HepG2 (cell line): ENCODE data around the gene PRKAG1. TPM values are rescaled to one million over a fixed set of nuclear protein-coding genes. Genes with fewer than 3 reads are reported as not detected.

Experiments
- ATAC-seq: fragments of 200-7000 bp; cut with Tn5 transposase; 3 replicates; pipeline ENCODE4 v1.9.1; 2020; ENCODE audit warnings: mild to moderate bottlenecking, moderate library complexity
- BruUV-seq: library from RNA; stranded (reverse); fragments of 400-500 nt; replicated peaks from 2 replicates; lab custom pipeline; 2021; lab: Mats Ljungman, UMichigan
- CTCF ChIA-PET: fragments of 300-600 bp; formaldehyde crosslinking; extraction: SDS; loops from one replicate; lab custom pipeline; 2021; ENCODE audit warnings: low total read pairs, inconsistent platforms, low intra/inter-chr PET ratio; lab: Yijun Ruan, JAX
- POLR2A ChIA-PET: fragments of 350-600 bp; sonication (Branson Sonifier 250); formaldehyde crosslinking; loops from one replicate; lab custom pipeline; 2020; ENCODE audit warnings: antibody characterized with exemption, inconsistent platforms; lab: Yijun Ruan, JAX
- DNase-seq: peaks from one replicate; pipeline ENCODE4 v3.0.0-alpha.2; 2015; ENCODE audit warnings: low spot score
- FAIRE-seq: peaks from 3 replicates; lab custom pipeline; 2011; peaks lifted over from hg19 to GRCh38; lab: Jason Lieb, UNC
- H2AFZ ChIP-seq: one replicate; pipeline ENCODE4 v1.6.1; 2011; ENCODE audit warnings: low read length, inconsistent platforms
- H3K27ac ChIP-seq: fragments of 300-600 bp; 3 replicates; pipeline ENCODE4 v1.8.0; 2011; ENCODE audit warnings: mixed run types, mild to moderate bottlenecking, mixed read lengths, low read length, inconsistent platforms; ENCODE audit not compliant: insufficient read depth; ENCODE audit errors: extremely low read length
- H3K27me3 ChIP-seq, 2 experiments: fragments of 200-600 bp in 1 of 2; 2 replicates in 1 of 2; 3 replicates in 1 of 2; pipeline versions ENCODE4 v1.6.0 to v1.8.0; 2011; ENCODE audit warnings: low read length in 2 of 2, mild to moderate bottlenecking in 2 of 2, moderate library complexity in 2 of 2, inconsistent platforms in 1 of 2; ENCODE audit not compliant: insufficient read depth in 2 of 2, control insufficient read depth in 1 of 2
- H3K36me3 ChIP-seq, 2 experiments: fragments of 200-600 bp in 1 of 2; replicated peaks in 1 of 2; 2 replicates in 1 of 2; 3 replicates in 1 of 2; pipeline versions ENCODE4 v1.5.1 to v1.8.0; 2011; ENCODE audit warnings: low read length in 2 of 2, inconsistent platforms in 1 of 2; ENCODE audit not compliant: insufficient read depth in 2 of 2, control insufficient read depth in 1 of 2
- H3K4me1 ChIP-seq: 2 replicates; pipeline ENCODE4 v1.5.1; 2012; ENCODE audit warnings: low read length, inconsistent platforms; ENCODE audit not compliant: insufficient read depth
- H3K4me2 ChIP-seq: 2 replicates; pipeline ENCODE4 v1.6.0; 2011; ENCODE audit warnings: low read depth, low read length, inconsistent platforms
- H3K4me3 ChIP-seq, 3 experiments: fragments of 200-600 bp in 1 of 3; sonication (generic), shearing (Covaris generic) in 1 of 3; replicated peaks in 1 of 3; 2 replicates each; pipeline ENCODE4 v1.5.1; 2011 to 2016; ENCODE audit warnings: low read length in 3 of 3, inconsistent platforms in 2 of 3, low read depth in 2 of 3, mild to moderate bottlenecking in 2 of 3, control low read depth in 1 of 3, mixed read lengths in 1 of 3; ENCODE audit not compliant: insufficient read depth in 1 of 3
- H3K79me2 ChIP-seq: one replicate; pipeline ENCODE4 v1.6.1; 2011; ENCODE audit warnings: low read length, inconsistent platforms; ENCODE audit not compliant: insufficient read depth
- H3K9ac ChIP-seq: 2 replicates; pipeline ENCODE4 v1.6.0; 2011; ENCODE audit warnings: mild to moderate bottlenecking, low read depth, low read length, inconsistent platforms; ENCODE audit not compliant: insufficient read depth
- H3K9me3 ChIP-seq: 2 replicates; pipeline ENCODE4 v1.5.1; 2012; ENCODE audit warnings: mild to moderate bottlenecking, low read length
- H4K20me1 ChIP-seq: 2 replicates; pipeline ENCODE4 v1.6.0; 2011; ENCODE audit warnings: inconsistent platforms, mild to moderate bottlenecking, low read length, moderate library complexity; ENCODE audit not compliant: insufficient read depth
- JUND ChIP-seq: sonication (generic); formaldehyde crosslinking; IDR thresholded peaks from 2 replicates; pipeline ENCODE4 v1.8.0; 2022; ENCODE audit warnings: mild to moderate bottlenecking, missing genetic modification reagents
- KAT8 ChIP-seq: IDR thresholded peaks from 2 replicates; pipeline ENCODE4 v1.6.1; 2016; ENCODE audit warnings: missing genetic modification reagents, missing compliant biosample characterization
- KDM6A ChIP-seq: IDR thresholded peaks from 2 replicates; pipeline ENCODE4 v1.6.1; 2016; ENCODE audit warnings: low read depth
- MEIS2 ChIP-seq: sonication (generic); formaldehyde crosslinking; IDR thresholded peaks from 2 replicates; pipeline ENCODE4 v1.9.0; 2021; ENCODE audit warnings: mild to moderate bottlenecking, missing genetic modification reagents
- MXD3 ChIP-seq: IDR thresholded peaks from 2 replicates; pipeline ENCODE4 v1.6.1; 2016; ENCODE audit warnings: mild to moderate bottlenecking, missing biosample characterization, missing genetic modification reagents
- NFIC ChIP-seq: IDR thresholded peaks from 2 replicates; pipeline ENCODE4 v1.6.1; 2012; ENCODE audit warnings: mild to moderate bottlenecking, low read length, inconsistent platforms
- PAX8 ChIP-seq: sonication (generic); formaldehyde crosslinking; IDR thresholded peaks from 2 replicates; pipeline ENCODE4 v1.8.0; 2022; ENCODE audit warnings: mild to moderate bottlenecking, missing genetic modification reagents, borderline replicate concordance
- SALL1 ChIP-seq: sonication (generic); formaldehyde crosslinking; IDR thresholded peaks from 2 replicates; pipeline ENCODE4 v1.8.0; 2022; ENCODE audit warnings: mild to moderate bottlenecking, missing genetic modification reagents
- SKIL ChIP-seq: sonication (generic); formaldehyde crosslinking; IDR thresholded peaks from 2 replicates; pipeline ENCODE4 v1.8.0; 2022; ENCODE audit warnings: missing genetic modification reagents, mild to moderate bottlenecking, moderate library complexity, borderline replicate concordance
- SP1 ChIP-seq, 2 experiments: fragments of 450-650 bp in 1 of 2; sonication (generic) in 1 of 2; formaldehyde crosslinking in 1 of 2; IDR thresholded peaks; 2 replicates each; pipeline versions ENCODE4 v1.4.0 to v1.6.1; 2016 to 2020; ENCODE audit warnings: missing genetic modification reagents in 1 of 2
- SSRP1 ChIP-seq: IDR thresholded peaks from 2 replicates; pipeline ENCODE4 v1.6.1; 2016; ENCODE audit warnings: control low read depth
- SUZ12 ChIP-seq: fragments of 150-350 bp; IDR thresholded peaks from 2 replicates; pipeline ENCODE4 v1.6.1; 2014; ENCODE audit warnings: low read depth, low read length
- ZBTB14 ChIP-seq: sonication (generic); formaldehyde crosslinking; IDR thresholded peaks from 2 replicates; pipeline ENCODE4 v1.4.0; 2020; ENCODE audit warnings: missing genetic modification reagents
- ZBTB34 ChIP-seq: sonication (generic); formaldehyde crosslinking; IDR thresholded peaks from 2 replicates; pipeline ENCODE4 v1.8.0; 2022; ENCODE audit warnings: mild to moderate bottlenecking, missing genetic modification reagents
- ZNF292 ChIP-seq: sonication (generic); formaldehyde crosslinking; IDR thresholded peaks from 2 replicates; pipeline ENCODE4 v1.8.1; 2022; ENCODE audit warnings: mild to moderate bottlenecking, low read depth, missing genetic modification reagents, borderline replicate concordance
- ZNF441 ChIP-seq: sonication (generic); formaldehyde crosslinking; IDR thresholded peaks from 2 replicates; pipeline ENCODE4 v1.7.0; 2021; ENCODE audit warnings: missing genetic modification reagents, borderline replicate concordance
- ZNF549 ChIP-seq: sonication (generic); formaldehyde crosslinking; IDR thresholded peaks from 2 replicates; pipeline ENCODE4 v1.5.0; 2020; ENCODE audit warnings: missing genetic modification reagents
- ZNF550 ChIP-seq: sonication (generic); formaldehyde crosslinking; IDR thresholded peaks from 2 replicates; pipeline ENCODE4 v1.4.0; 2020; ENCODE audit warnings: mild to moderate bottlenecking, missing genetic modification reagents, borderline replicate concordance
- ZNF674 ChIP-seq: sonication (generic); formaldehyde crosslinking; IDR thresholded peaks from 2 replicates; pipeline ENCODE4 v1.5.0; 2020; ENCODE audit warnings: low read depth, mild to moderate bottlenecking, missing genetic modification reagents
- WGBS: methylation state at CpG from one replicate; pipeline ENCODE4 v1.1.6; 2017; ENCODE audit warnings: low lambda C conversion rate; 5-methylcytosine and 5-hydroxymethylcytosine counted together
- in situ Hi-C: cut with HindIII; loops from 2 replicates; pipeline ENCODE4 v1.10.0; 2017; ENCODE audit warnings: low pct_unique_long_range_greater_than_20kb; ENCODE audit not compliant: extremely low pct_ligation_motif_present
- intact Hi-C: fragments of 100-400 bp; cut with micrococcal nuclease; formaldehyde crosslinking; loops from one replicate; pipeline ENCODE4 v1.10.0; 2022; ENCODE audit not compliant: unreplicated experiment
- polyA plus RNA-seq, 8 experiments: library from polyadenylated mRNA; depleted of rRNA in 3 of 8; stranded (reverse) in 7 of 8; unstranded in 1 of 8; fragments of >200 nt; fragmentation: Illumina TruSeq in 4 of 8; extraction: Trizol in 4 of 8; gene quantifications; 2 replicates each; pipeline versions ENCODE4 v1.2.1 to v1.2.3, GENCODE V29; 2011 to 2016; ENCODE audit warnings: low read depth in 4 of 8, missing spikeins in 1 of 8, mixed read lengths in 1 of 8; ENCODE audit not compliant: insufficient read depth in 1 of 8
- total RNA-seq, 5 experiments: library from RNA; depleted of rRNA; stranded (reverse); fragments of >200 nt; fragmentation: Illumina TruSeq; extraction: Trizol; gene quantifications; 2 replicates each; pipeline ENCODE4 v1.2.3, GENCODE V29; 2016; ENCODE audit warnings: low read depth in 1 of 5

Gene PRKAG1
- total and polyA plus RNA-seq, 2 of the 13 experiments (the other 11 are each of a cell fraction or from before 2014, with no cell fraction given): 26.1 to 32.8 TPM

GRCh38 chr12:48998497-48999353 lies 19.9 kb downstream of the PRKAG1 start:
- Histone ChIP-seq H3K4me1 (peaks cover 61% of the 10 kb centered on the region), H4K20me1 (no peaks in the 10 kb centered on the region; the same call in 1 of the 2 replicates), H3K27me3 (peaks cover 9 to 34% of the 10 kb centered on the region in 2 experiments; a peak in 4 of 5 replicates), H2AFZ (no peak overlapping the region), H3K36me3 (peaks cover 8 to 16% of the 10 kb centered on the region in 2 experiments; a peak in 4 of 5 replicates), H3K4me2 (peak overlapping the region; percentile 95), H3K79me2 (no peaks in the 10 kb centered on the region), H3K4me3 (peak overlapping the region; percentile 42 to 75 (median 58); a peak in 5 of 6 replicates), H3K9me3 (no peaks in the 10 kb centered on the region), H3K9ac (peak overlapping the region; percentile 53), H3K27ac (no peak overlapping the region)
- ATAC-seq (peak; percentile 16), DNase-seq (no peak), FAIRE-seq (no peak)
- BruUV-seq: no TSS peak
- WGBS: 0% methylated on average over 14 of the region's 48 CpGs
- ChIA-PET CTCF (interaction anchor here (0.9 to 3.7 kb wide), 4 partner anchors 10 to 44 kb away, joined by 3 to 15 read pairs (median 3); partner anchors contain the start of gene PRKAG1), POLR2A (interaction anchor here (1.0 to 3.3 kb wide), 12 partner anchors 11 to 132 kb away, joined by 3 to 13 read pairs (median 4); partner anchors contain the start of genes ARF3, PRKAG1 and TUBA1B)
- intact Hi-C loops: loop anchor here (5.0 kb wide), 1 partner anchor 569 kb away; the partner anchor contains the start of gene MCRS1
- in situ Hi-C loops: no loop called here
- TF ChIP-seq SUZ12 (no peak), SSRP1 (CRISPR knock-in tag) (no peak), MXD3 (peak; percentile 91), PAX8 (CRISPR knock-in tag) (0 out of 2 replicates have a peak, but pooled peaks have one; percentile 83), MEIS2 (CRISPR knock-in tag) (peak; percentile 41; the same call in 1 of the 2 replicates), KDM6A (CRISPR knock-in tag) (no peak), SP1 (IDR thresholded peaks at IDR 0.05) (no peak), SP1 (CRISPR knock-in tag; IDR thresholded peaks at IDR 0.05) (no peak), ZNF549 (no peak), SALL1 (CRISPR knock-in tag) (peak; percentile 51), ZNF550 (no peak), ZBTB14 (CRISPR knock-in tag) (no peak; the same call in 1 of the 2 replicates), JUND (CRISPR knock-in tag) (no peak), ZNF674 (CRISPR knock-in tag) (no peak), ZNF292 (no peak), KAT8 (CRISPR knock-in tag) (no peak), NFIC (no peak), SKIL (no peak; the same call in 1 of the 2 replicates), ZBTB34 (CRISPR knock-in tag) (no peak), ZNF441 (CRISPR knock-in tag) (0 out of 2 replicates have a peak, but pooled peaks have one; percentile 37)
